GM12801 (cell line): ENCODE results near the gene SOX8.

ENCODE experiments used
- CTCF ChIP-seq: IDR thresholded peaks from one replicate; pipeline ENCODE4 v1.5.1; 2011; ENCODE audit warnings: control low read depth; ENCODE audit not compliant: insufficient read length; ENCODE audit errors: extremely low read depth

Gene SOX8

GRCh38 chr16:962901-963814, 18.4 kb upstream of the SOX8 start:
- TF ChIP-seq CTCF = no peak

DNA sequence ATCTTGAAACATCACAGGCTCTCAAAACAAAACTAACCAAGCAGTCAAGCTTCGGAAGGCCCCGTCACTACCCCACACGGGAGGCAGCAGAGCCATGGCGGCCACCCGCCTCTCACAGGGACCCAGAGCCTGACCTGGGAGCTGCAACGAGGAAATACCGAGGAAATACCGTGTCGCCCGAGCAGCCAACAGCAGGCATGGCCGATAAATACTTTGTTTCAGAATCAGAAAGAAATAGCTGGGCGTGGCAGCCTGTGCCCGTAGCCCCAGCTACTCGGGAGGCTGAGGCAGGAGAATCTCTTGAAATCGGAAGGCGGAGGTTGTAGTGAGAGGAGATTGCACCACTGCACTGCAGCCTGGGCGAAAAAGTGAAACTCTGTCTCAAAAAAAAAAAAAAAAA, 17.7 kb upstream of the SOX8 start:
- TF ChIP-seq CTCF = no peak

DNA sequence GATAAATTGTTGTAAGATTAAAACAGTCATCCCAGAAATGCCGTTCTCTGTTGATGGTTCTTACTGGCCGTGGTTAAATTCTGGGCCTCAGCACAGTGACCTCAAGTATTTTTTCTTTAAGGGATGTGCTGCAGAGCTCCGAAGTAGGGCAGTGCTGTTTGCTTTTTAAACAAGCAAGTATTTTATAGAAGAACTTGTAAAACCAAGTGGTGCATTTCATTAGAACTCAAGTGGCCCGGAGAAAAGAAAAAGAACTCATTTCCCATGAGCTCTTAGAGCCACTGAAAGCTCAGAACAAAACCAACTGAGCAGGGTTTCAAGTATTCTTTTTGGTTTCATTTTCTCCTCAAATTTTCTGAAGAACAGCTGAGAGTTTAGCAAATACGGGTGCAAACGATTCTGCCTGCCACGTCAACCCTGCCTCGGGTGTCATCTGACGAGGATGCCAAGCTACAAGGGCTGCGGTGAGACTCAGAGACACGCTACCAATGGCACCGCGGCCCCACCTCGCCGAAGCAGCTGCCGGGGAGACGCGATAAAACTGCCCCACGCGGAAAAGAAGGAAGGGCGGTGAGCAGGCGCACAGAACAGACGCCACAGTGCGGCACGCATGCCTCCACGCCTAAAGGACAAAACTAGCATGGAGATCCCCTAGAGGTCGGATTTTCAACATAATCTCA, 17.1 kb upstream of the SOX8 start:
- TF ChIP-seq CTCF = no peak

DNA sequence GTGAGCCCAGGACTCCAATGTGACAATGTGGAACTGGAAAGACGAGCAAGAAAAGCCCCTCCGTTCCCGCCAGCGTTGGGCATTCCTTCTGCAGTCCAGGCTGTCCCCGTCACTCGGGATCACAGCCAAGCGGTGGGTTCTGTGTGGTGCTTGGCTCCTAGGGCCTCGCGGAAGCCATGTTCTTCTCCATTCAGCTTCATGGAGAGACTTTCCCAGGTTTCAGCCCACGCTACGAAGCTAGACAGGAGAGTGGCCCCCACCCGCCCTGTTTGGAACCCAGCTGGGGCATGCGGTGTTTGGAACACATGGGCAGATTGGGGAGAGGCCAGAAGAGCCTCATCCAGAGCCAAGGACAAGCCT, 16.6 kb upstream of the SOX8 start:
- TF ChIP-seq CTCF = no peak

DNA sequence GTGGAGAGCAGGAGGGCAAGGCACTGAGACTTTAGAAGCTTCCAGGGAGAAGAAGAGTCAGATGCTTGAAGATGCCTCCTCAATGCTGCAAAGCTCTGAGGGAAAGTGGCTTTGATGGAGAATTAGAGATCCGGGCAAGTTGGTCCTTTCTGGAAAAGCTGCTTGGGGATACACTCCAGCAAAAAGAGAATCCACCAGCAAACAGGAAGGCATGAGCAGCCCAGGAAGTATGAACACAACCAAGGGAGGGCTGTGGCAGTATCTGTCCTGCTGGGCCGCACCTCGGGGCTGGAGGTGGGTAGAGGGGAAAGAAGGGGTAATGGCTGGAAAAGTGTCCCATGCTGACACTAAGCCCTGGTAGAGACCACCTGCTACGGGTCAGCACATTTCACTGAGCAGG, 16.1 kb upstream of the SOX8 start:
- TF ChIP-seq CTCF = no peak

GRCh38 chr16:966035-966434, 15.5 kb upstream of the SOX8 start:
- no peak for TF ChIP-seq CTCF

GRCh38 chr16:966505-966904, 15.1 kb upstream of the SOX8 start:
- no peak for TF ChIP-seq CTCF
